ENCODE results near the gene CD9. TPM values are rescaled to one million over a fixed set of nuclear protein-coding genes. Genes with fewer than 3 reads are reported as not detected.

Gene CD9
- polyA plus RNA-seq, 1 donor (not counting 4 experiments of a cell fraction or from before 2014, with no cell fraction given): 1,084 TPM

GRCh38 chr12:6265038-6265405 lies 64.8 kb downstream of the CD9 start:
- no peaks in the 10 kb centered on the region for H3K9me3 ChIP-seq (ENCODE audit: control insufficient read depth, low read depth, low read length)
- no peaks in the 10 kb centered on the region for H3K27me3 ChIP-seq (ENCODE audit: control insufficient read depth, extremely low read depth, insufficient read depth, low read length)
- dilution Hi-C loops (cut with MboI; ENCODE audit: extremely low pct_ligation_motif_present, low sequenced_read_pairs): no loop called here
- H3K4me2 ChIP-seq (ENCODE audit: control insufficient read depth, extremely low read depth, insufficient read depth, low read depth, low read length): no peak overlapping the region
- no peak for FAIRE-seq
- H2AFZ ChIP-seq (ENCODE audit: control insufficient read depth, low read length): no peak overlapping the region
- no peaks in the 10 kb centered on the region for H4K20me1 ChIP-seq (ENCODE audit: control insufficient read depth, extremely low read depth, insufficient read depth, low read length)
- no peak overlapping the region for H3K4me3 ChIP-seq (ENCODE audit: control insufficient read depth in 2 of 3, extremely low read depth in 1 of 3, insufficient read depth in 2 of 3, low read depth in 1 of 3, low read length in 3 of 3)
- H3K4me1 ChIP-seq (ENCODE audit: control insufficient read depth, extremely low read depth, insufficient read depth, low read length): peaks cover 10% of the 10 kb centered on the region
- DNase-seq (ENCODE audit: low read depth, low spot score): no peak
- H3K9ac ChIP-seq (ENCODE audit: control insufficient read depth, extremely low read depth, insufficient read depth, low read length): no peak overlapping the region
- H3K79me2 ChIP-seq (ENCODE audit: control insufficient read depth, insufficient read depth, low read length): no peaks in the 10 kb centered on the region
- no peak for TF ChIP-seq EZH2 (IDR thresholded peaks at IDR 0.05; ENCODE audit: low read length)
- TF ChIP-seq, protein P1, sequence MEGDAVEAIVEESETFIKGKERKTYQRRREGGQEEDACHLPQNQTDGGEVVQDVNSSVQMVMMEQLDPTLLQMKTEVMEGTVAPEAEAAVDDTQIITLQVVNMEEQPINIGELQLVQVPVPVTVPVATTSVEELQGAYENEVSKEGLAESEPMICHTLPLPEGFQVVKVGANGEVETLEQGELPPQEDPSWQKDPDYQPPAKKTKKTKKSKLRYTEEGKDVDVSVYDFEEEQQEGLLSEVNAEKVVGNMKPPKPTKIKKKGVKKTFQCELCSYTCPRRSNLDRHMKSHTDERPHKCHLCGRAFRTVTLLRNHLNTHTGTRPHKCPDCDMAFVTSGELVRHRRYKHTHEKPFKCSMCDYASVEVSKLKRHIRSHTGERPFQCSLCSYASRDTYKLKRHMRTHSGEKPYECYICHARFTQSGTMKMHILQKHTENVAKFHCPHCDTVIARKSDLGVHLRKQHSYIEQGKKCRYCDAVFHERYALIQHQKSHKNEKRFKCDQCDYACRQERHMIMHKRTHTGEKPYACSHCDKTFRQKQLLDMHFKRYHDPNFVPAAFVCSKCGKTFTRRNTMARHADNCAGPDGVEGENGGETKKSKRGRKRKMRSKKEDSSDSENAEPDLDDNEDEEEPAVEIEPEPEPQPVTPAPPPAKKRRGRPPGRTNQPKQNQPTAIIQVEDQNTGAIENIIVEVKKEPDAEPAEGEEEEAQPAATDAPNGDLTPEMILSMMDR (optimal IDR thresholded peaks at IDR 0.05 in 1 of 3, IDR thresholded peaks at IDR 0.05 in 1 of 3, conservative IDR thresholded peaks at IDR 0.05 in 1 of 3; ENCODE audit: extremely low read depth in 1 of 3, insufficient read depth in 2 of 3, low read length in 3 of 3): no peak
- no peaks in the 10 kb centered on the region for H3K36me3 ChIP-seq (ENCODE audit: control insufficient read depth in 2 of 2, extremely low read depth in 1 of 2, insufficient read depth in 2 of 2, low read length in 2 of 2)
- H3K9me1 ChIP-seq (ENCODE audit: control insufficient read depth, extremely low read depth, insufficient read depth, low read length): no peaks in the 10 kb centered on the region
- H3K27ac ChIP-seq (ENCODE audit: control insufficient read depth, insufficient read depth, low read length): no peak overlapping the region

GRCh38 chr12:6266541-6266966 lies 66.4 kb downstream of the CD9 start:
- FAIRE-seq (no peak), DNase-seq (ENCODE audit: low read depth, low spot score) (no peak)
- Histone ChIP-seq H3K9me1 (ENCODE audit: control insufficient read depth, extremely low read depth, insufficient read depth, low read length) (no peaks in the 10 kb centered on the region), H2AFZ (ENCODE audit: control insufficient read depth, low read length) (no peak overlapping the region), H3K4me1 (ENCODE audit: control insufficient read depth, extremely low read depth, insufficient read depth, low read length) (peaks cover 10% of the 10 kb centered on the region), H3K79me2 (ENCODE audit: control insufficient read depth, insufficient read depth, low read length) (no peaks in the 10 kb centered on the region), H4K20me1 (ENCODE audit: control insufficient read depth, extremely low read depth, insufficient read depth, low read length) (no peaks in the 10 kb centered on the region), H3K9ac (ENCODE audit: control insufficient read depth, extremely low read depth, insufficient read depth, low read length) (no peak overlapping the region), H3K4me2 (ENCODE audit: control insufficient read depth, extremely low read depth, insufficient read depth, low read depth, low read length) (no peak overlapping the region), H3K27me3 (ENCODE audit: control insufficient read depth, extremely low read depth, insufficient read depth, low read length) (no peaks in the 10 kb centered on the region), H3K4me3 (ENCODE audit: control insufficient read depth in 2 of 3, extremely low read depth in 1 of 3, insufficient read depth in 2 of 3, low read depth in 1 of 3, low read length in 3 of 3) (no peak overlapping the region), H3K36me3 (ENCODE audit: control insufficient read depth in 2 of 2, extremely low read depth in 1 of 2, insufficient read depth in 2 of 2, low read length in 2 of 2) (no peaks in the 10 kb centered on the region), H3K27ac (ENCODE audit: control insufficient read depth, insufficient read depth, low read length) (no peak overlapping the region), H3K9me3 (ENCODE audit: control insufficient read depth, low read depth, low read length) (no peaks in the 10 kb centered on the region)
- TF ChIP-seq, protein P1 (optimal IDR thresholded peaks at IDR 0.05 in 1 of 3, IDR thresholded peaks at IDR 0.05 in 1 of 3, conservative IDR thresholded peaks at IDR 0.05 in 1 of 3; ENCODE audit: extremely low read depth in 1 of 3, insufficient read depth in 2 of 3, low read length in 3 of 3): no peak
- TF ChIP-seq EZH2 (IDR thresholded peaks at IDR 0.05; ENCODE audit: low read length): no peak
- dilution Hi-C loops (cut with MboI; ENCODE audit: extremely low pct_ligation_motif_present, low sequenced_read_pairs): no loop called here
